Measurements from ENCODE around the gene GNG7.

GRCh38 chr19:2645826-2646225 lies 56.7 kb downstream of the GNG7 start:
- TF ChIP-seq POLR2A (IDR thresholded peaks at IDR 0.05) (no peak), CTCF (IDR thresholded peaks at IDR 0.05) (no peak), POLR2AphosphoS5 (IDR thresholded peaks at IDR 0.05) (no peak)
